Calu3 (cell line): ENCODE data around the gene VDR. TPM values are rescaled to one million over a fixed set of nuclear protein-coding genes. Genes with fewer than 3 reads are reported as not detected.

Source experiments
- BruUV-seq: library from RNA; stranded (reverse); fragments of 400-500 nt; replicated peaks from 2 replicates; lab custom pipeline; 2021; lab: Mats Ljungman, UMichigan
- CTCF ChIA-PET: fragments of 300-600 bp; sonication (Branson Sonifier 250); formaldehyde crosslinking; loops from one replicate; lab custom pipeline; 2022; ENCODE audit warnings: antibody characterized with exemption; lab: Charles Lee
- DNase-seq: peaks from one replicate; pipeline ENCODE4 v3.0.0; 2022
- H3K27ac Mint-ChIP-seq: one replicate; pipeline ENCODE4 v1.8.0; 2022; ENCODE audit warnings: mixed read lengths; ENCODE audit not compliant: unreplicated experiment
- H3K27me3 Mint-ChIP-seq: one replicate; pipeline ENCODE4 v1.8.0; 2022; ENCODE audit warnings: mixed read lengths; ENCODE audit not compliant: unreplicated experiment
- H3K36me3 Mint-ChIP-seq: one replicate; pipeline ENCODE4 v1.8.0; 2022; ENCODE audit warnings: mild to moderate bottlenecking, moderate library complexity, mixed read lengths; ENCODE audit not compliant: insufficient read depth, unreplicated experiment
- H3K4me1 Mint-ChIP-seq: one replicate; pipeline ENCODE4 v1.8.0; 2022; ENCODE audit warnings: mild to moderate bottlenecking, low read depth, mixed read lengths; ENCODE audit not compliant: unreplicated experiment
- H3K4me3 Mint-ChIP-seq: one replicate; pipeline ENCODE4 v1.8.0; 2022; ENCODE audit warnings: mild to moderate bottlenecking, low read depth, moderate library complexity, mixed read lengths; ENCODE audit not compliant: unreplicated experiment
- H3K9me3 Mint-ChIP-seq: one replicate; pipeline ENCODE4 v1.8.0; 2022; ENCODE audit warnings: low read depth, mixed read lengths; ENCODE audit not compliant: unreplicated experiment
- intact Hi-C: fragments of 100-400 bp; cut with micrococcal nuclease; formaldehyde crosslinking; loops from one replicate; pipeline ENCODE4 v1.10.0; 2022; ENCODE audit not compliant: unreplicated experiment
- total RNA-seq: library from RNA; stranded (reverse); gene quantifications from 2 replicates; pipeline ENCODE4 v1.2.3, GENCODE V29; 2022
- TF ChIP-seq, protein P1 (sequence below): fragments of 200-600 bp; IDR thresholded peaks from one replicate; pipeline ENCODE4 v1.8.0; 2022; ENCODE audit warnings: antibody characterized with exemption; ENCODE audit not compliant: unreplicated experiment

VDR gene
- total RNA-seq, 1 experiment from 2014 or later = 10.1 TPM

GRCh38 chr12:47808574-47809365, 96.0 kb downstream of the VDR start:
- Mint-ChIP-seq H3K27ac (no peak overlapping the region), H3K9me3 (no peaks in the 10 kb centered on the region), H3K36me3 (no peaks in the 10 kb centered on the region), H3K4me3 (no peak overlapping the region), H3K4me1 (peaks cover 29% of the 10 kb centered on the region), H3K27me3 (no peaks in the 10 kb centered on the region)
- TF ChIP-seq, protein P1, sequence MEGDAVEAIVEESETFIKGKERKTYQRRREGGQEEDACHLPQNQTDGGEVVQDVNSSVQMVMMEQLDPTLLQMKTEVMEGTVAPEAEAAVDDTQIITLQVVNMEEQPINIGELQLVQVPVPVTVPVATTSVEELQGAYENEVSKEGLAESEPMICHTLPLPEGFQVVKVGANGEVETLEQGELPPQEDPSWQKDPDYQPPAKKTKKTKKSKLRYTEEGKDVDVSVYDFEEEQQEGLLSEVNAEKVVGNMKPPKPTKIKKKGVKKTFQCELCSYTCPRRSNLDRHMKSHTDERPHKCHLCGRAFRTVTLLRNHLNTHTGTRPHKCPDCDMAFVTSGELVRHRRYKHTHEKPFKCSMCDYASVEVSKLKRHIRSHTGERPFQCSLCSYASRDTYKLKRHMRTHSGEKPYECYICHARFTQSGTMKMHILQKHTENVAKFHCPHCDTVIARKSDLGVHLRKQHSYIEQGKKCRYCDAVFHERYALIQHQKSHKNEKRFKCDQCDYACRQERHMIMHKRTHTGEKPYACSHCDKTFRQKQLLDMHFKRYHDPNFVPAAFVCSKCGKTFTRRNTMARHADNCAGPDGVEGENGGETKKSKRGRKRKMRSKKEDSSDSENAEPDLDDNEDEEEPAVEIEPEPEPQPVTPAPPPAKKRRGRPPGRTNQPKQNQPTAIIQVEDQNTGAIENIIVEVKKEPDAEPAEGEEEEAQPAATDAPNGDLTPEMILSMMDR = no peak
- BruUV-seq = no TSS peak
- DNase-seq = no peak
- CTCF ChIA-PET = no interaction called here
- intact Hi-C loops = no loop called here

DNA sequence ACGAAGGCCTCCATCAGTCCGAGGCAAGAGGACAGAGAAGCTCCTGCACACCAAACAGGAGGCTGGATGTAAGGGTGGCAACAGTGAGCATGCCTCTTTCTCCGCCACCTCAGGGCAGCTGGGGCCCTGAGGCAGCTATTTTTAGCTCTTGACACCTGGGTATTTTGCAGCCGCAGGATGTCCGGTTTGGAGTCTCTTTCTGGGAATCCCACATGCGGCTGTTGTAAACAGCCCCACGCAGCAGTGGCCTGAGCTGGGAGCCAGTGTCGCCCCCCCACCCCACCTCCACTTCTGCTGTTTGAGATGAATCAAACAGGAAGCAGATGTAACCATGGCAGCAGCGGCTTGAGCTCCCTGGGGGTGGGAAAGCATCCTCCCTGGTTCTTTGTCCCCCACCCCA, 96.7 kb downstream of the VDR start:
- Mint-ChIP-seq H3K27ac (no peak overlapping the region), H3K4me3 (no peak overlapping the region), H3K9me3 (no peaks in the 10 kb centered on the region), H3K4me1 (peaks cover 22% of the 10 kb centered on the region), H3K27me3 (no peaks in the 10 kb centered on the region), H3K36me3 (no peaks in the 10 kb centered on the region)
- intact Hi-C loops = no loop called here
- TF ChIP-seq, protein P1 = no peak
- DNase-seq = no peak
- CTCF ChIA-PET = no interaction called here
- BruUV-seq = no TSS peak

- H3K27me3 Mint-ChIP-seq = no peaks in the 10 kb centered on the region
- no peaks in the 10 kb centered on the region for H3K36me3 Mint-ChIP-seq
- no peak overlapping the region for H3K27ac Mint-ChIP-seq
- BruUV-seq = no TSS peak
- DNase-seq = no peak
- H3K4me3 Mint-ChIP-seq = no peak overlapping the region
- no peaks in the 10 kb centered on the region for H3K9me3 Mint-ChIP-seq
- intact Hi-C loops = no loop called here
- TF ChIP-seq, protein P1 = no peak
- CTCF ChIA-PET = no interaction called here
- peaks cover 22% of the 10 kb centered on the region for H3K4me1 Mint-ChIP-seq
Observed at GRCh38 chr12:47807338-47807737, 97.5 kb downstream of the VDR start.

DNA sequence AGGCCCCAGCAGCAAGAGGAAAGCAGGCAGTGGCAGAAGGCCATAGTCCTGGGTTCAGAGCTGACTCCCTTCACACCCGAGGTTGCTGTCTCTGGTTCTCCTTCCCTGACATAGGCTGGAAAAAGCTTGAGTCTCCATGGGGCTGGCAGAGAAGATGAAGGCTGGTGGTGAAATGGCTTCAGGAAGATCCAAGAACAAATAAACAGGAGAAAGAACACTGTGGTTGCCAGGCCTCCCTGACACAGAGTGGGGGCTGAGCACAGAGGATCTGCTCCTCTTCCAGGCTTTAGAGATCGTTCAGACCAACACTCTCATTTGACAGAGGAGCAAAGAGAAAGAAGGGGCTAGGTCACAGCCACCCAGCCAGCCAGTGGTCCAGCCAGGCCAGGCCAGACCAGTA, 99.4 kb downstream of the VDR start:
- no peaks in the 10 kb centered on the region for H3K27me3 Mint-ChIP-seq
- no peak overlapping the region for H3K27ac Mint-ChIP-seq
- BruUV-seq = no TSS peak
- no peaks in the 10 kb centered on the region for H3K9me3 Mint-ChIP-seq
- DNase-seq = no peak
- CTCF ChIA-PET = no interaction called here
- no peak overlapping the region for H3K4me3 Mint-ChIP-seq
- TF ChIP-seq, protein P1 = no peak
- H3K36me3 Mint-ChIP-seq = no peaks in the 10 kb centered on the region
- intact Hi-C loops = no loop called here
- H3K4me1 Mint-ChIP-seq = peaks cover 33% of the 10 kb centered on the region
